HS-5 (cell line): ENCODE results near the gene CDH13.

ENCODE experiments used
- DNase-seq: peaks from one replicate; pipeline ENCODE4 v3.0.0-alpha.2; 2012; ENCODE audit warnings: low read depth

The CDH13 gene

DNA sequence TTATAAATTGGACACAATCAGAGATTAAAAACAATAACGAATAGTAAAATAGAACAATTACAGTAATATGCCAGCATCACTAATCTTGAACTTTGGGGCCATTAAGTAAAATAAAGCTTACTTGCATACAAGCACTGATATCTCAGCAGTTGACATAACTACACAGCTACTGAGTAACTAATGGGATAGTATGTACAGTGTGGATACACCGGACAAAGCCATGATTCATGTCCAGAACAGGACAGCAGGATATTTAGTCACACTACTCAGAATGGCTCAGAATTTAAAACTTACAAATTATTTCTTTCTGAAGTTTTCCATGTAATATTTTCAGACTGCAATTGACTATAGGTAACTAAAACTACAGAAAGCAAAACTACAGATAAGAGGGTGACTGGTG, 427.5 kb downstream of the CDH13 start:
- DNase-seq = no peak

DNA sequence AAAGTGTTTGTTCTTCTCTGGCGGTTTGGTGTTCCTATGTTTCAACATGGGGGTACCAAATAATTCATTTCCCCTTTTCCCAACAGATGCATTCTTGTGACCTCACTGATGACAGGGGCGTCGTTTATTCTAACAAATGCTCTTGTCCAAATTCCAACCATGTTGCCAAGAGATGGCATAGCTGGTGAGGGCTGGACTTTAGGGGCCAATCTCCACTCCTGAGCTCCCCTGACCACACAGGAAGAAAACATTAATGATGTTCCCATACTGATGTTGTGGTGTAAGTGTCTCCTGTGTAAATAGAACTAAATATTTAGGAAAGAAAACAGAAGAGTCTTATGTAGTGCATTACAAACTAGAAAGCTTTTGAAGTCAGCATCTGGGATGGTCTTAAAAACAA, 431.6 kb downstream of the CDH13 start:
- DNase-seq = no peak

GRCh38 chr16:83059237-83059636, 432.5 kb downstream of the CDH13 start:
- no peak for DNase-seq

DNA sequence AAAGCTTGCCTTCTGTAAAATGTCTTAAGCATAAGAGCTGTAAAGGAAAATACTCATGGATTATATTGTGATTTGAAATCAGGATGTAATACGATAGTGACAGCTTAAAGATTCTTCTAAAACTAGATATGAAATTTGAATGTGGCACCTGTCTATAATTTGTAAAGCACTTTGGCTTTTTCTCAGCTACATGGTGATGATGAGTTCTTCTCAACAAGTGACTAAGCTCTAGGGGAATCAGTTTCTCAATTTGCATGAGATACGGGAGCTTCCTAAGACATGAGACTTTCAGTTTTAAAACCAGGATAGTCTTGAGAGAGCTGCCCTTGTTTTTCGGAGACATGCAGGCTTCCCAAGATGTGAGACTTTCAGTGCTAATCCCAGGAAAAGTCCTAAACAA, 439.2 kb downstream of the CDH13 start:
- DNase-seq = no peak

- DNase-seq = no peak
These were observed 440.1 kb downstream of the CDH13 start for GRCh38 chr16:83066881-83067280.

DNA sequence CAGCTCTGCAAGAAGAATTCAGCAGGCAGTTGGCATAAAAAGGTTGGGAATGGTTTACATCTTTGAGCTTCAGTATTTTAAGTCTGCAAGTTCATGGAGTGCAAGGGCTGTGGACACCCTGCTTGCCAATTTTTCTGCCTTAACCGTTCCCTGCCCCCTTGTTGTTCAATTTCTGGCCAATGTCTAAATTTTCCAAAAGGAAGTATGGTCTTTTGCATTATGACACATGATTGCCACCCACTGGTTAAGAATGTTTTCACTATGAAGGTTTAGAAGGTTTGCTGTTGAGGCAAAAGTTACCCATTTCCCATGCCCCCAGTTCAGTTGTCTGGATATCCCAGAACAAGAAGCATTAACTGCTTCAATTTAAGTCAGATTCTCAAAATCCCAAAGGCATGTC, 441.9 kb downstream of the CDH13 start:
- DNase-seq = no peak

GRCh38 chr16:83070416-83071209, 443.8 kb downstream of the CDH13 start:
- DNase-seq = no peak

- DNase-seq = no peak
These were observed 449.2 kb downstream of the CDH13 start for GRCh38 chr16:83075956-83076355.

DNA sequence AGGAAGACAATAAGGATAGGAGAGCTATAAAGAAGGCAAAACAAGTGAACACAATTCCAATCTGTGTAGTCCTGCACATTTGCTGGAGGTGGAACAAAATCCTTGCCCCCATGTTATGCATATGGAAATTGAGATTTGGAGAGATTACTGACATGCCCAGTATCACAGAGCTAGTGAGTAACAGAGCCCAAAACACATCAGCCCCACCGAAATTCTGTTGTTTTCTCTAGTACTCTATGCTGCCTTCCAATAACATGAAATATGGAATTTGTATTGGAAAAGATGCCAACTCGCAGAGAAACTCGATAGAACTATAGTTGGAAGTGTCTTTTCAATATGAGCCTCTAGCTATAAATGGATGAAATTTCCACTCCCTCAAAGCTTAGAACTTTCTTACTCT, 456.6 kb downstream of the CDH13 start:
- no peak for DNase-seq

DNA sequence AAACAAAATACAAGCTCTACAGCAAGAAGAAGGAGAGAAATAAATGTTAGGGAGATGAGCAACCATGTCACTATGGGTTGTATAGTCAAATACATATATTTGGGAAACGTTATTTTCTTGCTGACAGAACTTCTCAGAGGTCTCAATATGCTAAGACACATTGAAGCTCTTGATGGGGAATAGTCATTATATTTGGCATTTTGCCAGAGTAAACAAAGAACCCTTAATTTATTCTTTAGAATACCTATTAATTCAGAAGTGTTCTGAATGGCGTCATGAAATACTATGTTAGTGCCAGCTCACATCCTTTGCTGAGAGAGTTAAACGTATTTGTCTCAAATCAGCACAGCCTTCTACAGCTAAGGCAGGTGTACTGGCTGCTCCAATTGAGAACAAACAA, 458.9 kb downstream of the CDH13 start:
- no peak for DNase-seq

- DNase-seq = peak; percentile 8
These were observed 469.3 kb downstream of the CDH13 start for GRCh38 chr16:83095941-83096692.

DNA sequence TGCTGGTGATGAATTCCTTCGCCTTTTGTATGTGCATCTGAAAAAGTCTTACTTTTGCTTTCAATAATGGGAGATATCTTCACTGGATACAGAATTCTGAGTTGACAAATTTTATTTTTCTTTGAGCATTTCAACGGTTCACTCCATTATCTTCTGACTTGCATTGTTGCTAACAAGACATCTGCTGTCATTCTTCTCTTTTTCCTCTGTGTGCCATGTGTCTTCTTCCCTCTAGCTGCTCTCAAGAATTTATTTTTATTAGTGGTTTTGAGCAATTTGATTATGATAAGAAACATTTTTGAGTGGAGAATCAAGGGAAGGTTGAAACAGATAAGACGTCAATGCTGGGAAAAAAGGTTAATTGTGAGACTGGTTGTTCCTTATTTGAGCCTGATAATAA, 471.8 kb downstream of the CDH13 start:
- no peak for DNase-seq

DNA sequence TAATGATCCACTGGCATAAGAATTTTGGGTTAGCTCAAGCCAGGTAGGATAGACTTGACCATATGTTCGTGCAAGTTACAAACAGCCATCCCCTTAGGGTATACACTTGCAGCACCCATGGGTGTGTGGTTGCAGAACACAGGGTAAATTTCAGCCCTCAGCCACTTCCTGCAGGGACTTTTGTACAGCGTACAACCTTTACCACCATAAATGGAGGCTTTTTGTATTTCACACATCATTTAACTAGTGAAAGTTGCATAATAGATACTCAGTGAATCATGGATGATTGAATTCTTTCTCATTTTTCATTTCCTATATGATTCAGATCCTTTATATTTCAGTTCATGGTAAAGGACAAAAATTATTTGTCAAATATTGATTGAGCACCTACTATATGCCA, 473.9 kb downstream of the CDH13 start:
- no peak for DNase-seq

GRCh38 chr16:83102336-83102735, 475.6 kb downstream of the CDH13 start:
- no peak for DNase-seq

GRCh38 chr16:83105279-83106077, 478.7 kb downstream of the CDH13 start:
- no peak for DNase-seq

DNA sequence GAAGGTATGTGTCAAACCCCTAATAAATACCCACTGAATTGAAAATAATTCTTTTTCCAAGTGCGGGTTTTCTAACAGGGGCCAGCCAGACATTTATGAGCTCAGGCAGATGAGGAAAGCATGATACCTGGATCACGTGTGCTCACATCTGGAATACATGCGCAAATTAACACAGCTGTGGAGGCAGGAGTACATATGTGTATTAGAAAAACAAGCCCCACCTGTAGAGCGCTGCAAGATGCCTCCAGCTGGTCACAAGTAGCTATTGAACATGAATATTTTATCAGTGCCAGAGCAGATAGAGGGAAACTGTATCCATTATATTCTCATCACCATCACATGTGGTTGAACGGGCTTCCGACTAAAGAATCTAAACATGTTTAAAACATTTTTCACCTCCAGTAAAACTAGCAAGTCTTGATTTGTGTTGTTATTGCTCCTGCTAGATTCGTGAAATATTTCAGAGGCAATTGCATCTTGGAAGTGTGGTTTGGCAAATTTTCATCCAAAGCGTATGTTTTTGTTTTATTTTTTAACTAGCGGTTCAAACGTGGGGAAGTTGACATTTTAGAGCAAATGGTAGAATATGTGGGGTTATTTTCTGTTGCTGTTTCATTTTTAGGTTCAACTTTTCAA, 482.8 kb downstream of the CDH13 start:
- no peak for DNase-seq

DNA sequence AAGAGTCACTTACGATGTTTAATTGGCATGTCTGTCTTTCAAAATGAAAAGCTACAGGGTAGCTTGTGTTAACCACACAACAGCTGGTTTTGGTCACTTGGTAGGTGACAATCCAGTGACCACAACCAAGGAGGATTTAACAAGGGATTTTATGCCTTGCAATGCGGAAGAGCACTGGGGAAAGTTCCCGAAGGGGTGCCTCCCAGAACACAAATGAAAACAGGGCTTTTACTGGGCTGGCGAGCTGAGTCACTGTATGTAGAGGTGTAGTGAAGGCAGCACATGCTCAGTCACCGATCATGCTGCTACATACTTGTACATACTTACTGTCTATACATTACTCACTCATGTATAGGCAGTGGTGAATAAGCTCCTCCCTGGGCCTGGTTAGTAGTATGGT, 483.5 kb downstream of the CDH13 start:
- no peak for DNase-seq

- no peak for DNase-seq
These were observed 486.5 kb downstream of the CDH13 start for GRCh38 chr16:83113317-83113716.

DNA sequence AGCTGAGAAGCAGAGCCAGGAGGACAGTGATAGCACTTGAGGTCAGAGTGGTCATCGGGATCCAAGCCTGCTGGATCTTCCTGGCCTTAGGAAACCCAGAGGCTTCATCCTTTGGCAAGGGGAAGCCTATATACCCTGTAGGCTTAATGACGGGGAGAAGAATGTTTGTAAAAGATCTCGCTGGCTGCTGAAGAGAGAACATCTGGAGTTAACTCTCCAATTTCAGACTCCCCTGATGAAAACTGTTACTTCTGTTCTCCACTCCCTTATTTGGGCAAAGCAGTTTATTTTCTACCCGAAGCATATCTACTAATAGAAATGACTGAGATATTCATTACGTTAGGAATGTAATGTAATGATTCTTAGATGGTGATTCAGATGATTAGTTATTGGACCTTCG, 487.0 kb downstream of the CDH13 start:
- no peak for DNase-seq

DNA sequence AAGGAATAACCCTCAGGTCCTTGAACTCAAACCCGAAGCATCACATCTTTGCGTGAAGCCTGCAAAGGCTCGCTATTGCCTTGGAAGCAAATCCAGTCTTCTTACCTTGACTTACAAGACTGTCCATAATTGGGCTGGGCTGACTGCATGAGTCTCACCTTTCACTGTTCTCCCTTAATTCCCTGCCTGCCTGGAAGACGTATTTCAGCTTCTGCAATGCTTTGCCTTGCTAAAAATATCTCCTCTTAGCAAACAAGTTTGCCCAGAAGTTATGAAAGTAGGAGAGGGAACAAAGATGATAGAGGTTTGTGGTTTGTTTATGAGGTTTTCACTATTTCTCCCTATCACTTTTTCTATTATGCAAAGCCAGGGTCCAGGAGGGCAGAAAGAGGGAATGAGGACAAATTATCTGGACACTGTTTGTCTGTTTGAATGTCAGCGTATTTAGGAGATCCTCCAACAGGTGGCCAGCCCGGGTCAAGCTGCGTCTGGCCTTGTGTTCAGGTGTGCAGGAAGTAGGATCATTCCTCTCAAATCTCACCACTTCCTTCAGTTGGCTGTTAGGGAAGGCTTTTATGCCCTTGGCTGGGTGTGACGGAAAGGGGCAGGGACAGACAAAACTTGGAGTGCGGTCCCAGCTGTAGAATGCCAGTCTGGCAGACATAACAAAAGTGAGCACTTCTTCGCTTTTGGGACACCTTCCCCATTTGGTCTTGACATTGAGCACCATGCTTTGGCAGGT, 488.9 kb downstream of the CDH13 start:
- no peak for DNase-seq

DNA sequence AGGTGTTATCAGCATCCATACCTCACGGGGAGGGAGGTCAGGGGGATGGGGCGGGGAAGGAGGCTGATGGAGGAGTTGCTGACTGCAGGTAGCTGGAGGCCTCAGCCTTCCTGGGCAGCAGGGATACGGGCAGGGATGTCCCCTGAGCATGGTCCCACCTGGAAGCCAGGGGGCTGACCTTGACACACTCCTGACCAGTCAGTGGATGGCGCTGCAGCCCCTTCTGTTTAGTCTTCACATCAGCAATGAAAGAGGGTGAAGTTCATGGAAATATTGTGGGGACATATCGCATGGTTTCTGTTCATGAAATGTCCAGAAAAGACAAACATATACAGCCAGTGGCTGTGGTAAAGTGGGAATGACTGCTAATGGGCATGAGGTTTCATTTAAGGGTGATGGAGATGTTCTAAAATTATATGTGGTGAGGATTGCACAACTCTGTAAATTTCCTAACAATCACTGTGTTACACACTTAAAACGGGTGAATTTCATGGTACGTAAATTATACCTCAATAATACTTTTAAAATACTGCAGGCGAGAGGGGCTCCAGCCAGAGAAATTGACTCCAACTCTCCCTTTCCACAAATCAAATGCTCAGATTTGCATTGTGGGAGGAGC, 489.6 kb downstream of the CDH13 start:
- no peak for DNase-seq
